DOHH2 (cell line): ENCODE measurements around the gene ATP6V0A1.

Experiments used
- H3F3A ChIP-seq: fragments of 200-600 bp; sonication (generic), shearing (Covaris generic); 2 replicates; pipeline ENCODE4 v1.6.0; 2016; ENCODE audit warnings: antibody characterized with exemption, mild to moderate bottlenecking; ENCODE audit not compliant: control insufficient read depth, insufficient read depth
- H3K27ac ChIP-seq: fragments of 200-600 bp; sonication (generic); 2 replicates; pipeline ENCODE4 v1.5.1; 2014; ENCODE audit warnings: low read depth, mild to moderate bottlenecking, low read length, moderate library complexity
- H3K27me3 ChIP-seq: fragments of 200-600 bp; sonication (generic); 2 replicates; pipeline ENCODE4 v1.6.1; 2014; ENCODE audit warnings: mild to moderate bottlenecking, low read length, mixed read lengths; ENCODE audit not compliant: control insufficient read depth
- H3K36me3 ChIP-seq: fragments of 200-600 bp; sonication (generic); 2 replicates; pipeline ENCODE4 v1.6.1; 2014; ENCODE audit warnings: mild to moderate bottlenecking, low read length, moderate library complexity, mixed read lengths; ENCODE audit not compliant: control insufficient read depth
- H3K4me1 ChIP-seq: fragments of 200-600 bp; sonication (generic); 2 replicates; pipeline ENCODE4 v1.6.1; 2014; ENCODE audit warnings: mild to moderate bottlenecking, low read length, mixed read lengths; ENCODE audit not compliant: control insufficient read depth
- H3K4me2 ChIP-seq: fragments of 200-600 bp; sonication (generic); 2 replicates; pipeline ENCODE4 v1.6.0; 2014; ENCODE audit warnings: mild to moderate bottlenecking, low read length, moderate library complexity
- H3K4me3 ChIP-seq: fragments of 200-600 bp; sonication (generic); 2 replicates; pipeline ENCODE4 v1.5.1; 2014; ENCODE audit warnings: mild to moderate bottlenecking, low read length, mixed read lengths
- H3K79me2 ChIP-seq: fragments of 200-600 bp; sonication (generic); 2 replicates; pipeline ENCODE4 v1.6.1; 2014; ENCODE audit warnings: mild to moderate bottlenecking, low read length, mixed read lengths; ENCODE audit not compliant: control insufficient read depth
- H3K9me2 ChIP-seq: fragments of 200-600 bp; sonication (generic); replicated peaks from 2 replicates; pipeline ENCODE4 v1.6.1; 2014; ENCODE audit warnings: mild to moderate bottlenecking, low read length, mixed read lengths; ENCODE audit not compliant: control insufficient read depth
- H3K9me3 ChIP-seq: fragments of 200-600 bp; sonication (generic); 2 replicates; pipeline ENCODE4 v1.6.1; 2014; ENCODE audit warnings: antibody characterized with exemption, low read length, mixed read lengths; ENCODE audit not compliant: control insufficient read depth, insufficient read depth
- H4K20me1 ChIP-seq: fragments of 200-600 bp; sonication (generic); 2 replicates; pipeline ENCODE4 v1.6.0; 2014; ENCODE audit warnings: low read depth, mild to moderate bottlenecking, antibody characterized with exemption, low read length, moderate library complexity; ENCODE audit not compliant: control insufficient read depth, insufficient read depth
- EZH2phosphoT487 ChIP-seq: fragments of 200-600 bp; sonication (generic); IDR thresholded peaks from 2 replicates; pipeline ENCODE4 v1.6.1; 2017; ENCODE audit warnings: borderline replicate concordance, mild to moderate bottlenecking, antibody characterized with exemption, low read length, moderate library complexity, mixed read lengths
- TF ChIP-seq, protein P1 (sequence below): fragments of 200-600 bp; sonication (generic); IDR thresholded peaks from one replicate; pipeline ENCODE4 v1.5.1; 2014; ENCODE audit warnings: antibody characterized with exemption, mild to moderate bottlenecking, low read depth, low read length; ENCODE audit not compliant: poor library complexity, severe bottlenecking

Gene ATP6V0A1

DNA sequence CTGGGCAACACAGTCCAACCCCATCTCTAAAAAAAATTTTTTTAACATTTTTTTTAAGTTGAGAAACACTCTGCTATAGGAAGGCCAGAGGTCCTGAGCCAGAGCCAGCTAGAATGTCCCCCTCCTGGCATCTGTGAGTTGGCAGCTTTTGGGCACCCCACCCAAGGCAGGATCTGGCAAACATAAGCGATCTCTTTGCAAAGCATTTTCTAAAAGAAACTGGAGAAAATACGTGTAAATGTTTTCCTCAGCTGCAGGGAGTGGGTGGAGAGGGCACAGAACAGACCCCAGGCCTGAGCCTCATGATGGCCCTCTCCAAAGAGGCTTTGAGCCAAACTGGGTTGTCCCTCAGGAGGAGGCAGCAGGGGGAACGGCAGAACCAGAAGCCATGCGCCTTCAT lies 47.3 kb upstream of the ATP6V0A1 start:
- H3K4me3 ChIP-seq = no peak overlapping the region
- H4K20me1 ChIP-seq = no peaks in the 10 kb centered on the region
- no peaks in the 10 kb centered on the region for H3F3A ChIP-seq
- no peaks in the 10 kb centered on the region for H3K36me3 ChIP-seq
- H3K4me2 ChIP-seq = no peak overlapping the region
- peaks cover 20% of the 10 kb centered on the region for H3K4me1 ChIP-seq
- no peaks in the 10 kb centered on the region for H3K79me2 ChIP-seq
- no peaks in the 10 kb centered on the region for H3K9me2 ChIP-seq
- peaks cover 19% of the 10 kb centered on the region for H3K27me3 ChIP-seq
- no peaks in the 10 kb centered on the region for H3K9me3 ChIP-seq
- H3K27ac ChIP-seq = no peak overlapping the region
- TF ChIP-seq EZH2phosphoT487 = no peak
- TF ChIP-seq, protein P1, sequence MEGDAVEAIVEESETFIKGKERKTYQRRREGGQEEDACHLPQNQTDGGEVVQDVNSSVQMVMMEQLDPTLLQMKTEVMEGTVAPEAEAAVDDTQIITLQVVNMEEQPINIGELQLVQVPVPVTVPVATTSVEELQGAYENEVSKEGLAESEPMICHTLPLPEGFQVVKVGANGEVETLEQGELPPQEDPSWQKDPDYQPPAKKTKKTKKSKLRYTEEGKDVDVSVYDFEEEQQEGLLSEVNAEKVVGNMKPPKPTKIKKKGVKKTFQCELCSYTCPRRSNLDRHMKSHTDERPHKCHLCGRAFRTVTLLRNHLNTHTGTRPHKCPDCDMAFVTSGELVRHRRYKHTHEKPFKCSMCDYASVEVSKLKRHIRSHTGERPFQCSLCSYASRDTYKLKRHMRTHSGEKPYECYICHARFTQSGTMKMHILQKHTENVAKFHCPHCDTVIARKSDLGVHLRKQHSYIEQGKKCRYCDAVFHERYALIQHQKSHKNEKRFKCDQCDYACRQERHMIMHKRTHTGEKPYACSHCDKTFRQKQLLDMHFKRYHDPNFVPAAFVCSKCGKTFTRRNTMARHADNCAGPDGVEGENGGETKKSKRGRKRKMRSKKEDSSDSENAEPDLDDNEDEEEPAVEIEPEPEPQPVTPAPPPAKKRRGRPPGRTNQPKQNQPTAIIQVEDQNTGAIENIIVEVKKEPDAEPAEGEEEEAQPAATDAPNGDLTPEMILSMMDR = no peak

DNA sequence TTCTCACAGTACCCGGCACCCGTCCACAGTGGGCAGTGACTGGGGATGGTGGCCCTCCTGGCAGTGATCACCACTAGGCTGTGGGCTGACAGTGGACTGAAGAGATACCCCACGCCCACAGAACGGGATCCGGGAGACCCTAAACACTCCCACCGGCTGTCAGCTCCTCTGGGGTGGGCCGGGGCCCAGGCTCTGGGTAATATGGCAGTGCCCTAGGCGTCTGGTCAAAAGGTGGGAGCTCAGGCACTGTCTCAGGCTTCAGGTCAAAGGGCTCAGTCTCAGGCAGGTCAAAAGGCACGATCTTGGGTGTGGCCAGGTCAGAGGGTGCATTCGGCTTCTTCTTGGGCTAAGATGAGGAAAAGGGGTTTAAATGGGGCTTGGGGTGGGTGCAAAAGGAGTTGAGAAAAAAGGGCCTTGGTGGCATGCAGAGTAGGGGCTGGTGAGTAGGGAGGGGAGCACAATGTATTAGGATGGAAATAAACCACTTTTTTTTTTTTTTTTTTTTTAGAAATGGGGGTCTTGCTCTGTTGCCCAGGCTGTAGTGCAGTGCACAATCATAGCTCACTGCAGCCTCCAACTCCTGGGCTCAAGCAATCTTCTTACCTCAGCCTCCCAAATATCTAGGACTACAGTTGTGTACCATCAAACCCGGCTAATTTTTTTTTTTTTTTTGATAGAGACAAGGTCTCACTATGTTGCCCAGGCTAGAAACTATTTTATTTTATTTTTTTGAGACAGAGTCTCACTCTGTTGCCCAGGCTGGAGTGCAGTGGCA lies 46.6 kb upstream of the ATP6V0A1 start:
- H3K9me3 ChIP-seq = no peaks in the 10 kb centered on the region
- TF ChIP-seq EZH2phosphoT487 = no peak
- TF ChIP-seq, protein P1 = no peak
- no peak overlapping the region for H3K4me3 ChIP-seq
- H4K20me1 ChIP-seq = no peaks in the 10 kb centered on the region
- H3K36me3 ChIP-seq = no peaks in the 10 kb centered on the region
- no peak overlapping the region for H3K4me2 ChIP-seq
- H3K79me2 ChIP-seq = no peaks in the 10 kb centered on the region
- peaks cover 20% of the 10 kb centered on the region for H3K4me1 ChIP-seq
- H3K27ac ChIP-seq = no peak overlapping the region
- H3K27me3 ChIP-seq = peaks cover 13% of the 10 kb centered on the region; the same call in 1 of the 2 replicates
- no peaks in the 10 kb centered on the region for H3K9me2 ChIP-seq
- H3F3A ChIP-seq = no peaks in the 10 kb centered on the region

DNA sequence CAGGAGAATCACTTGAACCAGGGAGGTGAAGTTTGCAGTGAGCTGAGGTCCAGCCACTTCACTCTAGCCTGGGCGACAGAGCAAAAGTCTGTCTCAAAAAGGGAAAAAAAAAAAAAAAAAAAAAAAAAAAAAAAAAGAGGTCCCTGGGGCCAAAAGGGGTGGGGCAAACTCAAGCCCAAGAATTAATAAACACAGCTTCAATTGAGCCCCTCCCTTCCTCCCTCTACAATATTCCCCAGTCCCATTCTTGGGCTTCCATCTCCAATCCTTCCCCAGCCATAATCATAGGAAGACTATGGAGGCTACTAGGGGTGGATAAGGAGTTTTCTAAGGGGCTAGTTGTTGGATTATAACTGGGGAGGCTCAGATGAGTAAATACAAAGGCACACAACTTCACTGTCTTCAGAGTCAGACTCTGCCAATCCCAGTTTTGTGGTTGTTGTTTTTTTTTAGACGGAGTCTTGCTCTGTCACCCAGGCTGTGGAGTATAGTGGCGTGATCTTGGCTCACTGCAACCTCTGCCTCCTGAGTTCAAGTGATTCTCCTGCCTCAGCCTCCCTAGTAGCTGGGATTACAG lies 45.1 kb upstream of the ATP6V0A1 start:
- H3K4me1 ChIP-seq = peaks cover 20% of the 10 kb centered on the region
- H3K9me2 ChIP-seq = no peaks in the 10 kb centered on the region
- H3K9me3 ChIP-seq = no peaks in the 10 kb centered on the region
- H3K27me3 ChIP-seq = peaks cover 18% of the 10 kb centered on the region
- TF ChIP-seq, protein P1 = no peak
- H4K20me1 ChIP-seq = no peaks in the 10 kb centered on the region
- no peak overlapping the region for H3K27ac ChIP-seq
- H3K36me3 ChIP-seq = no peaks in the 10 kb centered on the region
- no peaks in the 10 kb centered on the region for H3K79me2 ChIP-seq
- no peaks in the 10 kb centered on the region for H3F3A ChIP-seq
- H3K4me2 ChIP-seq = no peak overlapping the region
- no peak overlapping the region for H3K4me3 ChIP-seq
